NCI-H128 (cell line): Measurements from ENCODE around the gene IRF9.

Experiments used
- DNase-seq: peaks from one replicate; lab custom pipeline; 2025; ENCODE audit not compliant: unreplicated experiment; lab: John Stamatoyannopoulos, UW

The IRF9 gene

GRCh38 chr14:24213866-24214662 is 53.0 kb downstream of the IRF9 start:
- DNase-seq, result no peak

GRCh38 chr14:24215495-24216344 is 54.7 kb downstream of the IRF9 start, which contains the start of gene MDP1:
TSS of gene MDP1 (minus strand) at chr14:24216066. CDS start at chr14:24215955, 111 bp downstream.
- DNase-seq, result peak; percentile 80
